ENCODE measurements around the gene NKIRAS2. TPM values are rescaled to one million over a fixed set of nuclear protein-coding genes. Genes with fewer than 3 reads are reported as not detected.

NKIRAS2 gene
- total RNA-seq, 1 donor from 2014 or later: 44.7 TPM

- Mint-ChIP-seq H3K27me3 (peaks cover 38% of the 10 kb centered on the region), H3K27ac (peak within 1 kb of the TSS; percentile 66), H3K36me3 (no peaks in the 10 kb centered on the region), H3K9me3 (no peaks in the 10 kb centered on the region), H3K4me1 (ENCODE audit: unreplicated experiment) (peaks cover 15% of the 10 kb centered on the region), H3K4me3 (peak within 1 kb of the TSS; percentile 93)
- DNase-seq (ENCODE audit: extremely low spot score, unreplicated experiment): no peak
- TF ChIP-seq, protein P1, sequence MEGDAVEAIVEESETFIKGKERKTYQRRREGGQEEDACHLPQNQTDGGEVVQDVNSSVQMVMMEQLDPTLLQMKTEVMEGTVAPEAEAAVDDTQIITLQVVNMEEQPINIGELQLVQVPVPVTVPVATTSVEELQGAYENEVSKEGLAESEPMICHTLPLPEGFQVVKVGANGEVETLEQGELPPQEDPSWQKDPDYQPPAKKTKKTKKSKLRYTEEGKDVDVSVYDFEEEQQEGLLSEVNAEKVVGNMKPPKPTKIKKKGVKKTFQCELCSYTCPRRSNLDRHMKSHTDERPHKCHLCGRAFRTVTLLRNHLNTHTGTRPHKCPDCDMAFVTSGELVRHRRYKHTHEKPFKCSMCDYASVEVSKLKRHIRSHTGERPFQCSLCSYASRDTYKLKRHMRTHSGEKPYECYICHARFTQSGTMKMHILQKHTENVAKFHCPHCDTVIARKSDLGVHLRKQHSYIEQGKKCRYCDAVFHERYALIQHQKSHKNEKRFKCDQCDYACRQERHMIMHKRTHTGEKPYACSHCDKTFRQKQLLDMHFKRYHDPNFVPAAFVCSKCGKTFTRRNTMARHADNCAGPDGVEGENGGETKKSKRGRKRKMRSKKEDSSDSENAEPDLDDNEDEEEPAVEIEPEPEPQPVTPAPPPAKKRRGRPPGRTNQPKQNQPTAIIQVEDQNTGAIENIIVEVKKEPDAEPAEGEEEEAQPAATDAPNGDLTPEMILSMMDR (conservative IDR thresholded peaks at IDR 0.05): peak; percentile 58
Observed at GRCh38 chr17:42050393-42051012, 30.6 kb downstream of the NKIRAS2 start, which contains the start of gene C17orf113. Gene C17orf113, minus strand, starts transcription at chr17:42050601. Its CDS starts 7,225 bp downstream, at chr17:42043376.

DNA sequence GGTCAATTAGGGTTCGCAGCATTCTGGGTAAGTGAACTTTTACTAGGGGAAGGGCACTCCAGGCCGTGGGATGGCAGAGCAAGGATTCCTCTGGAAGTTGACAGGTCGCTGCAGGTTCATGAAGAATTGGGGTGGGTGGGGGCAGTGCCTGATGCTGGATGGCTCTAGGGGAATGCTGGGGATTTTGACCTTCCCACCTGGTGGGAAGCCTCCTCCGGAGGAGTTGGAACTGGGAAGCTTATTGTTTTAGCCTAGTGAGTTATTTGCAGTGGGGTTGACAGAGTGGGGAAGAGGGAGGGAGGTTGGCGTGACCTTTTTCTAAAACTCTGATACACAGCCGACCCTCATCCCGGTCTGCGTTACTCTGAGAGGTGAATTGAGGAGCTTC, 31.1 kb downstream of the NKIRAS2 start:
- peaks cover 16% of the 10 kb centered on the region for H3K4me1 Mint-ChIP-seq (ENCODE audit: unreplicated experiment)
- H3K4me3 Mint-ChIP-seq: peak overlapping the region; percentile 91
- H3K27ac Mint-ChIP-seq: peak overlapping the region; percentile 62
- no peaks in the 10 kb centered on the region for H3K9me3 Mint-ChIP-seq
- DNase-seq (ENCODE audit: extremely low spot score, unreplicated experiment): no peak
- TF ChIP-seq, protein P1 (conservative IDR thresholded peaks at IDR 0.05): no peak
- H3K27me3 Mint-ChIP-seq: peaks cover 41% of the 10 kb centered on the region
- H3K36me3 Mint-ChIP-seq: no peaks in the 10 kb centered on the region

DNA sequence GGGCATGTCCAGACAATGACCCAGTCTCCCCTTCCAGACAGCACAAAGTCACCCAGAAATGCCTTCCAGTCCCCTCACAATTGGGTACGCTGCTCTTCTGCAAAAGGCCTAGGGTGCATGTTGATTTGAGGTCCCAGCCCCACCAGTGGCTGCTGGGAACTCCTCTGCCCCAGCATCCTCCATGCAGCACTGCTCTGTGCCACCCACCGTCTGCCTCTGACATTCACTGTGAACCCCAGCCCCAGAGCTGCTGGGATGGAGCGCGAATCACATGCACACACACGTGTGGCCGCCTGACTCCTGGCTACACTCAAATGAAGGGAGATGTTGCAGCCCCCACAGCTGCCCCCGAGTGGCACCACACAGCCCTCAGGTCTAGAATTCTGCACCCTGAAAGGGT, 31.8 kb downstream of the NKIRAS2 start:
- H3K9me3 Mint-ChIP-seq: no peaks in the 10 kb centered on the region
- peaks cover 41% of the 10 kb centered on the region for H3K27me3 Mint-ChIP-seq
- TF ChIP-seq, protein P1 (conservative IDR thresholded peaks at IDR 0.05): no peak
- H3K27ac Mint-ChIP-seq: no peak overlapping the region
- H3K4me3 Mint-ChIP-seq: peak overlapping the region; percentile 91
- peaks cover 16% of the 10 kb centered on the region for H3K4me1 Mint-ChIP-seq (ENCODE audit: unreplicated experiment)
- no peaks in the 10 kb centered on the region for H3K36me3 Mint-ChIP-seq
- DNase-seq (ENCODE audit: extremely low spot score, unreplicated experiment): no peak

GRCh38 chr17:42052346-42052877, 32.5 kb downstream of the NKIRAS2 start:
- no peaks in the 10 kb centered on the region for H3K36me3 Mint-ChIP-seq
- H3K27ac Mint-ChIP-seq: no peak overlapping the region
- peaks cover 21% of the 10 kb centered on the region for H3K4me1 Mint-ChIP-seq (ENCODE audit: unreplicated experiment)
- peak overlapping the region; percentile 13 for H3K4me3 Mint-ChIP-seq
- H3K27me3 Mint-ChIP-seq: peaks cover 41% of the 10 kb centered on the region
- no peaks in the 10 kb centered on the region for H3K9me3 Mint-ChIP-seq
- DNase-seq (ENCODE audit: extremely low spot score, unreplicated experiment): no peak
- TF ChIP-seq, protein P1 (conservative IDR thresholded peaks at IDR 0.05): no peak

DNA sequence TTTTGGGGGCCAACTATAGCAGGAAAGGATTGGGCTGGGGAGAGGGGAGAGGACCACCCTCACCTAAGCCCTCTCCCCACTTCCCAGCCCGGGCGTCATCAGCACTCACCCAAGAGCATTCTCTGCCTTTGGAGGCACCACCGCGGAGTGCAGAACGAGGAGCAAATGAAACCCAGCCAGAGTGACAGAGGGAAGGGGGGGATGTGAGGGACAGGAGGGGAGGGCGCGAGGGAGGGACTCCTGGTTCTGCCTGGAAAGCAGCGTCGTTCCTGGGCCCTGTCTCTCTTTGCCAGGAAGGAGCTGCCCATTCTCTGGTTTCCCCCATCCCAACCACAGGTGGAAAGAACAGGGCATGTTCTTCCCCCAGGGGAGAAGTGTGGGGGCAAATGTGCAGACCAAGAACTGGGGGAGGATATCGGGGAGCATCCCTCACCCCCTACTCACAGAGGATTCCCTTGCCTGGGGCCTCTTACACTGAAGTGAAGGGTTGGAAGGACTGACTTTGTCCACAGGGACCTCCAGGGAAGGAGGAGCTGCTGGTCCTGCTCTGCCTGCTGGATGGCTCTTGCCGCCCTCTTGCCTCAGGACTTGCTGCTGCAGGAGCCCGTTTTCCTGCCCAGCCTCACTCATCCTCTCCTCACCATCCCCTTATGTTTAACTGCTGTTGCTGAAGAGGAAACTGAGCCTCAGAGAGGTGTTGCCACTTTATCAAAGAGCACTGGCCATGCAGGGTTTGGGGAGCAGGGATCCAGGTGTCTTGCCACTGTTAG, 34.0 kb downstream of the NKIRAS2 start:
- peak overlapping the region; percentile 2 for H3K4me3 Mint-ChIP-seq
- TF ChIP-seq, protein P1 (conservative IDR thresholded peaks at IDR 0.05): no peak
- H3K27ac Mint-ChIP-seq: no peak overlapping the region
- H3K36me3 Mint-ChIP-seq: no peaks in the 10 kb centered on the region
- peaks cover 21% of the 10 kb centered on the region for H3K4me1 Mint-ChIP-seq (ENCODE audit: unreplicated experiment)
- peaks cover 41% of the 10 kb centered on the region for H3K27me3 Mint-ChIP-seq
- H3K9me3 Mint-ChIP-seq: no peaks in the 10 kb centered on the region
- no peak for DNase-seq (ENCODE audit: extremely low spot score, unreplicated experiment)

Measured in type B pancreatic cell (in vitro differentiated cells).